ENCODE measurements around the gene RHD.

DNA sequence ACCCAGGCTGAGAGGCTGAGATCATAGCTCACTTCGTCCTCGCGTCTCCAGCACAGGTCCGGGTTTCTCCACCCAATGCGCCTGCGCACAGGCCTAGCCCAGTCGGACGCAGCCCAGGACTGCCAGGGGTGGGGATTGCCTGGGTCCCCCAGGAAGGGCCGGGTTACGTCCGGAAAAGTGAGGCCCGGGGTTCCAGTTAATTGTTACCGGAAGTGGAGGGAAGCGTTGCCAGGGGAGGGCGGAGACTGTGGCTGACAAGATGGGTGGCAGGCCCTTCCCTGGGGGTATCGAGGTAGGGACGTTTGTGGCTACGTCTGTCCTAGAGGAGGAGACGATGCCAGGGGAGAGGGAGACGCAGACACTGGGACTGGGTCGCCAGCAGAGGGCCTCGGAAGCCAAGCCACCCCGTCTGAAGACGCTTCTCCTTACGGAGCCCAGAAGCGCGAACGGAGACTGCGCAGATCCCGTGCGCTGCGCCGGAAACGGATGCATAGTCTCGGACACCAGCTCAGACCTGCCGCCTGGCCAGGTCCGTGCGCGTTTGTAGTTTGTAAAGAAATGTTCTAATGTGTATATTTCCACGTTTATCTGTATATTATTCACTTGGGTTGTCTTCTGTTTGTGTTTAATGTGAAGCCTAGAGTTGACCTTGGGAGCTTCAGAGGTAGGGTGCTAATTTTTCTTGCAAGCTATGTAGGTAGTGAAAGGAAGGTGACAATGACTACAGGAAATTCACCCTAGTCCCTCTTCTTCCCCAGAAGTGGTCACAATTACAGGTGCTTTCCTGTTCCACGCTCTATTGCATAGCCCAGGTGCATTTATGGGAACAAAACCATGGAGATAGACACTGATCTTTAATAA is 32.4 kb upstream of the RHD start:
- TF ChIP-seq, protein P1, sequence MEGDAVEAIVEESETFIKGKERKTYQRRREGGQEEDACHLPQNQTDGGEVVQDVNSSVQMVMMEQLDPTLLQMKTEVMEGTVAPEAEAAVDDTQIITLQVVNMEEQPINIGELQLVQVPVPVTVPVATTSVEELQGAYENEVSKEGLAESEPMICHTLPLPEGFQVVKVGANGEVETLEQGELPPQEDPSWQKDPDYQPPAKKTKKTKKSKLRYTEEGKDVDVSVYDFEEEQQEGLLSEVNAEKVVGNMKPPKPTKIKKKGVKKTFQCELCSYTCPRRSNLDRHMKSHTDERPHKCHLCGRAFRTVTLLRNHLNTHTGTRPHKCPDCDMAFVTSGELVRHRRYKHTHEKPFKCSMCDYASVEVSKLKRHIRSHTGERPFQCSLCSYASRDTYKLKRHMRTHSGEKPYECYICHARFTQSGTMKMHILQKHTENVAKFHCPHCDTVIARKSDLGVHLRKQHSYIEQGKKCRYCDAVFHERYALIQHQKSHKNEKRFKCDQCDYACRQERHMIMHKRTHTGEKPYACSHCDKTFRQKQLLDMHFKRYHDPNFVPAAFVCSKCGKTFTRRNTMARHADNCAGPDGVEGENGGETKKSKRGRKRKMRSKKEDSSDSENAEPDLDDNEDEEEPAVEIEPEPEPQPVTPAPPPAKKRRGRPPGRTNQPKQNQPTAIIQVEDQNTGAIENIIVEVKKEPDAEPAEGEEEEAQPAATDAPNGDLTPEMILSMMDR (IDR thresholded peaks at IDR 0.05 in 8 of 11, conservative IDR thresholded peaks at IDR 0.05 in 3 of 11): peak; percentile 49 to 87 (median 77)
- TF ChIP-seq POLR2A (IDR thresholded peaks at IDR 0.05) (peak; percentile 16 to 26 (median 18)), POLR2AphosphoS5 (IDR thresholded peaks at IDR 0.05) (peak; percentile 89 to 93 (median 92))

All from spleen (tissue), 7 donors.